ENCODE data around the gene AMIGO2. TPM values are rescaled to one million over a fixed set of nuclear protein-coding genes. Genes with fewer than 3 reads are reported as not detected.

The AMIGO2 gene
- total RNA-seq: 16.3 and 16.9 TPM in 2 replicates
- long read RNA-seq, transcript AMIGO2-203 (3 exons, 2,856 nt): minor isoform, 8 of 42 reads
- long read RNA-seq, transcript AMIGO2-201 (2 exons, 3,763 nt): major isoform, 24 of 42 reads
- long read RNA-seq, partial matches to known transcripts: 10 of 42 reads
- long read RNA-seq, other reads (novel, unspliced or antisense): 0 of 42 reads

GRCh38 chr12:47079468-47079980 is at the start of gene AMIGO2, which contains the start of gene PCED1B:
AMIGO2 (minus strand) TSS chr12:47079959; CDS start chr12:47079002, 957 bp downstream.
PCED1B (plus strand) TSS chr12:47079621; CDS start chr12:47235064, 155,443 bp downstream.
- Mint-ChIP-seq H3K27me3 (ENCODE audit: unreplicated experiment) (no peaks in the 10 kb centered on the region), H3K9me3 (ENCODE audit: unreplicated experiment) (no peaks in the 10 kb centered on the region), H3K36me3 (ENCODE audit: unreplicated experiment) (peaks cover 4% of the 10 kb centered on the region), H3K27ac (ENCODE audit: unreplicated experiment) (peak within 1 kb of the TSS; percentile 92), H3K4me3 (ENCODE audit: unreplicated experiment) (peak within 1 kb of the TSS; percentile 86), H3K4me1 (ENCODE audit: unreplicated experiment) (peaks cover 73% of the 10 kb centered on the region)
- DNase-seq (ENCODE audit: extremely low spot score, unreplicated experiment): peak; percentile 88
- TF ChIP-seq CTCF (IDR thresholded peaks at IDR 0.05): peak; percentile 53

GRCh38 chr12:47126246-47126645 is 46.5 kb upstream of the AMIGO2 start:
- Mint-ChIP-seq H3K9me3 (ENCODE audit: unreplicated experiment) (peaks cover 4% of the 10 kb centered on the region), H3K27me3 (ENCODE audit: unreplicated experiment) (no peaks in the 10 kb centered on the region), H3K4me1 (ENCODE audit: unreplicated experiment) (peaks cover 13% of the 10 kb centered on the region), H3K4me3 (ENCODE audit: unreplicated experiment) (no peak overlapping the region), H3K27ac (ENCODE audit: unreplicated experiment) (no peak overlapping the region), H3K36me3 (ENCODE audit: unreplicated experiment) (no peaks in the 10 kb centered on the region)
- no peak for TF ChIP-seq CTCF (IDR thresholded peaks at IDR 0.05)
- no peak for DNase-seq (ENCODE audit: extremely low spot score, unreplicated experiment)

GRCh38 chr12:47124451-47124850 is 44.7 kb upstream of the AMIGO2 start:
- Mint-ChIP-seq H3K4me1 (ENCODE audit: unreplicated experiment) (peaks cover 19% of the 10 kb centered on the region), H3K36me3 (ENCODE audit: unreplicated experiment) (no peaks in the 10 kb centered on the region), H3K27me3 (ENCODE audit: unreplicated experiment) (no peaks in the 10 kb centered on the region), H3K4me3 (ENCODE audit: unreplicated experiment) (no peak overlapping the region), H3K27ac (ENCODE audit: unreplicated experiment) (no peak overlapping the region), H3K9me3 (ENCODE audit: unreplicated experiment) (peaks cover 4% of the 10 kb centered on the region)
- no peak for DNase-seq (ENCODE audit: extremely low spot score, unreplicated experiment)
- no peak for TF ChIP-seq CTCF (IDR thresholded peaks at IDR 0.05)

GRCh38 chr12:47123730-47124129 is 44.0 kb upstream of the AMIGO2 start:
- no peak for DNase-seq (ENCODE audit: extremely low spot score, unreplicated experiment)
- peaks cover 4% of the 10 kb centered on the region for H3K9me3 Mint-ChIP-seq (ENCODE audit: unreplicated experiment)
- H3K4me3 Mint-ChIP-seq (ENCODE audit: unreplicated experiment): no peak overlapping the region
- H3K27me3 Mint-ChIP-seq (ENCODE audit: unreplicated experiment): no peaks in the 10 kb centered on the region
- peaks cover 19% of the 10 kb centered on the region for H3K4me1 Mint-ChIP-seq (ENCODE audit: unreplicated experiment)
- TF ChIP-seq CTCF (IDR thresholded peaks at IDR 0.05): no peak
- no peak overlapping the region for H3K27ac Mint-ChIP-seq (ENCODE audit: unreplicated experiment)
- H3K36me3 Mint-ChIP-seq (ENCODE audit: unreplicated experiment): no peaks in the 10 kb centered on the region

- no peak for TF ChIP-seq CTCF (IDR thresholded peaks at IDR 0.05)
- H3K36me3 Mint-ChIP-seq (ENCODE audit: unreplicated experiment): no peaks in the 10 kb centered on the region
- DNase-seq (ENCODE audit: extremely low spot score, unreplicated experiment): no peak
- H3K4me1 Mint-ChIP-seq (ENCODE audit: unreplicated experiment): peaks cover 19% of the 10 kb centered on the region
- H3K27me3 Mint-ChIP-seq (ENCODE audit: unreplicated experiment): no peaks in the 10 kb centered on the region
- H3K27ac Mint-ChIP-seq (ENCODE audit: unreplicated experiment): no peak overlapping the region
- no peak overlapping the region for H3K4me3 Mint-ChIP-seq (ENCODE audit: unreplicated experiment)
- H3K9me3 Mint-ChIP-seq (ENCODE audit: unreplicated experiment): peaks cover 4% of the 10 kb centered on the region
Measured at GRCh38 chr12:47122602-47123001, 42.8 kb upstream of the AMIGO2 start.
